SK-N-MC (cell line): ENCODE results near the gene WDR62.

Source experiments
- DNase-seq: peaks from one replicate; pipeline ENCODE4 v3.0.0-alpha.2; 2011; ENCODE audit warnings: low read depth, low spot score
- H3K27ac ChIP-seq: fragments of 200-600 bp; sonication (generic); 2 replicates; pipeline ENCODE4 v1.5.1; 2016; ENCODE audit warnings: mixed run types
- H3K36me3 ChIP-seq: fragments of 200-600 bp; sonication (generic); 2 replicates; pipeline ENCODE4 v1.6.1; 2017; ENCODE audit warnings: antibody characterized with exemption, low read length, mixed read lengths; ENCODE audit not compliant: insufficient read depth
- H3K4me3 ChIP-seq: fragments of 200-600 bp; sonication (generic); 2 replicates; pipeline ENCODE4 v1.5.1; 2016
- H3K9ac ChIP-seq: fragments of 200-600 bp; sonication (generic); 2 replicates; pipeline ENCODE4 v1.8.0; 2017; ENCODE audit warnings: mixed run types, mixed read lengths; ENCODE audit not compliant: insufficient read length
- H3K9me3 ChIP-seq: fragments of 200-600 bp; sonication (generic); 2 replicates; pipeline ENCODE4 v1.6.1; 2017; ENCODE audit warnings: low read depth, mild to moderate bottlenecking, antibody characterized with exemption, low read length, moderate library complexity, mixed read lengths
- EZH2 ChIP-seq: fragments of 200-600 bp; sonication (generic); IDR thresholded peaks from one replicate; pipeline ENCODE4 v1.6.1; 2017; ENCODE audit warnings: antibody characterized with exemption
- FOXP2 ChIP-seq: optimal IDR thresholded peaks from 2 replicates; pipeline ENCODE3; 2011; ENCODE audit warnings: mild to moderate bottlenecking, moderate library complexity; ENCODE audit not compliant: insufficient read depth; ENCODE audit errors: extremely low read length, control extremely low read depth
- POLR2AphosphoS5 ChIP-seq: IDR thresholded peaks from 2 replicates; pipeline ENCODE4 v1.6.1; 2012; ENCODE audit warnings: mild to moderate bottlenecking, low read depth, low read length, borderline replicate concordance

WDR62 gene

DNA sequence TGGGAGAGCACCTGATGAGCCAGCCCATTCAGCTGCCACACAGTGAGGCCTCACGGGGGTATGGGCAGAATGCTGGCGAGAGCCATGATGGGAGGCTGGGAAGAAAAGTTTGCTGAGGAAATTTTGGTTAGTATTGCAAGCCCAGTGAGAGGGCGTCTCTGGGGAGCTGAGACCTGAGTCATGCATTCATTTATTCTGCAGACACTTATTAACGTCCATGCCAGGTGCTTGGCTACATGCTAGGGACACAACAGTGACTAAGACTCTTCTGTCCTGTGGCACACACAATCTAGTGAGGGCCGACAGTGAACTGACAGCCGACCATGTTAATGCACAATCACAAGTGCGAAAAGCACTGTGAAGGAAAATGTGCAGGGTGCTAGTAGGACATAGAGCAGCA is 27.2 kb downstream of the WDR62 start:
- Histone ChIP-seq H3K36me3 (peaks cover 42% of the 10 kb centered on the region), H3K9me3 (no peaks in the 10 kb centered on the region), H3K27ac (no peak overlapping the region), H3K9ac (no peak overlapping the region), H3K4me3 (no peak overlapping the region)
- no peak for DNase-seq
- no peak for TF ChIP-seq FOXP2
- no peak for TF ChIP-seq POLR2AphosphoS5
- no peak for TF ChIP-seq EZH2

DNA sequence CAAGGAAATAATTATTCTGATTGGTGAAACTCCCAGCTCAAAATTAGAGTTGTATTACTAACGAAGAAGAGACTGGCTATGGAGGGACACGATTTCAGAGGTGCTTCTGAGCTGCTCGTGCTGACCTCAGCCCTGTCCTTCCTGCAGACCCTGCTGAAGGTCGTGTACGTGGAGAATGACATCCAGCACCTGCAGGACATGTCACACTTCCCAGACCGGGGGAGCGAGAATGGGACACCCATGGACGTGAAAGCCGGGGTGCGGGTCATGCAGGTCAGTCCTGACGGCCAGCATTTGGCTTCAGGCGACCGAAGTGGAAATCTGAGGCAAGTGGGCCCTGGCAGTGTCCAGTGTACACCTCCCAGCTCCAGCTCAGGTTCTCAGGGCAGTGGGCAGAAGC is 28.2 kb downstream of the WDR62 start:
- Histone ChIP-seq H3K36me3 (peaks cover 45% of the 10 kb centered on the region), H3K27ac (no peak overlapping the region), H3K9me3 (no peaks in the 10 kb centered on the region), H3K4me3 (no peak overlapping the region), H3K9ac (no peak overlapping the region)
- TF ChIP-seq POLR2AphosphoS5, result no peak
- TF ChIP-seq FOXP2, result no peak
- no peak for TF ChIP-seq EZH2
- no peak for DNase-seq

- DNase-seq, result no peak
- peaks cover 54% of the 10 kb centered on the region for H3K36me3 ChIP-seq
- TF ChIP-seq EZH2 (no peak), POLR2AphosphoS5 (no peak), FOXP2 (no peak)
- no peak overlapping the region for H3K9ac ChIP-seq
- no peaks in the 10 kb centered on the region for H3K9me3 ChIP-seq
- H3K4me3 ChIP-seq, result no peak overlapping the region
- H3K27ac ChIP-seq, result no peak overlapping the region
Measured at GRCh38 chr19:36084231-36085009, 29.7 kb downstream of the WDR62 start.

GRCh38 chr19:36086326-36086725 is 31.6 kb downstream of the WDR62 start:
- TF ChIP-seq EZH2, result no peak
- TF ChIP-seq FOXP2, result no peak
- TF ChIP-seq POLR2AphosphoS5, result no peak
- no peak overlapping the region for H3K9ac ChIP-seq
- no peak overlapping the region for H3K4me3 ChIP-seq
- peaks cover 53% of the 10 kb centered on the region for H3K36me3 ChIP-seq
- no peaks in the 10 kb centered on the region for H3K9me3 ChIP-seq
- DNase-seq, result no peak
- no peak overlapping the region for H3K27ac ChIP-seq

DNA sequence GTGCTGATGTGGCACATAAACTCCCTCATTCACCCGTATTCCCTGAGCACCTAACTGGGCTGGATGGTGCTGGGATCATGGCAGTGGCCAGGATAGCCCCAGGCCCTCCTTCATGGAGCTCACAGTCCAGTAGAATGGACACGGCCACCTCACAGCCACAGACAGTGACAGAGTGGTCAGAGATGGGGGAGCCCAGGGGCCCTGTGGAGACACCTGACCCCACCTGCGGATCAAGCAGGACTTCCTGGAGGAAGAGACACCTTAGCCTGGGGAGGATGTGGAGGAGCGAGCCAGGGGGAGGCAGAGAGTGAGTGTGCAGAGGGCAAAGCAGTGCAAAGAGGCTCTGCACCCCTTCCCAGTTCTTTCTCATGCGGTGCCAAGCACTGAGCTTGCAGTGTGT is 35.1 kb downstream of the WDR62 start:
- no peak for TF ChIP-seq FOXP2
- TF ChIP-seq EZH2, result no peak
- TF ChIP-seq POLR2AphosphoS5, result no peak
- Histone ChIP-seq H3K9ac (no peak overlapping the region), H3K36me3 (peaks cover 38% of the 10 kb centered on the region), H3K27ac (no peak overlapping the region), H3K4me3 (no peak overlapping the region), H3K9me3 (no peaks in the 10 kb centered on the region)
- no peak for DNase-seq

DNA sequence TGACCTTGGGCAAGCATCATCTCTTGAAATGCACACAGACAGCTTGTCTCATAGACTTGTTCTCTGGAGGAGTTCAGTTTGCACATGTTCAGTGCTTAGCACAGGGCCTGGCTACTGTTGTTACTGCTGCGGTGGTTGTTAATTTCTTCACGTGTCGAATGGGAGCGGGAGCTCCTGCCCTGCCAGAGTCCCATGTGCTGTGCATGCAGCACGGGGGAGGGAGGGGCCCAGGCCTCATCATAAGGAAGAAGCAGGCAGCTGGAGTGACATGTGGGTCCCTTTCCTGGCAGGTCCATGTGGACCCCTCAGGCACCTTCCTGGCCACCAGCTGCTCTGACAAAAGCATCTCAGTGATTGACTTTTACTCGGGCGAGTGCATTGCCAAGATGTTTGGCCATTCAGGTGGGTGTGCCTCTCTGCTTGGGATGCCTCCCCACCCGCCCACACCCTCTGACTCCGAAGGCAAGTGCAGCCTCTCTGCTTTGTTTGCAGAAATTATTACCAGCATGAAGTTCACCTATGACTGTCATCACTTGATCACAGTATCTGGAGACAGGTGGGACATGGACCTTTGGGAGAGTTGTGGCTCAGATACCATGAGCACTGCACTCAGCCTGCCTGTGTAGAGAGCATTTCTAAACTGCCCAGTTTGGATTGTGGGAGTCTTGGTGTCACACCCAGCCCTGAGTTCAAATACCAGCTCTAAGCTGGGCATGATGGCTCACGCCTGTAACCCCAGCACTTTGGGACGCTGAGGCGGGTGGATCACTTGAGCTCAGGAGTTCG is 36.4 kb downstream of the WDR62 start:
- H3K4me3 ChIP-seq, result no peak overlapping the region
- no peaks in the 10 kb centered on the region for H3K9me3 ChIP-seq
- no peak for DNase-seq
- H3K9ac ChIP-seq, result no peak overlapping the region
- TF ChIP-seq POLR2AphosphoS5, result no peak
- TF ChIP-seq FOXP2, result no peak
- no peak for TF ChIP-seq EZH2
- peaks cover 36% of the 10 kb centered on the region for H3K36me3 ChIP-seq
- no peak overlapping the region for H3K27ac ChIP-seq

DNA sequence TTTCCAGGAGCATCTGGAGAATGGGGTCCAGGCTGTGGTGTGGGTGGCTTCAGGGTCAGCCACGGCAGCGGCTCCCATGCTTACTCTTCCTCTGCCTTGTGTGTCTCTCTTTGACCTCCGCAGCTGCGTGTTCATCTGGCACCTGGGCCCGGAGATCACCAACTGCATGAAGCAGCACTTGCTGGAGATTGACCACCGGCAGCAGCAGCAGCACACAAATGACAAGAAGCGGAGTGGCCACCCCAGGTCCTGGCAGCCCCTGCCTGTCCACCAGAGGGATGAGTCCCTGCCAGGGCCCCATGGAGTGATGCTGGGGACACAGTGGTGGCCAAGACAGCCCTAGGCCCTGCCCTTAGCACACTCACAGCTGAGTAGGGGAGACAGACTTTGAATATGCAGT is 37.9 kb downstream of the WDR62 start:
- Histone ChIP-seq H3K9ac (no peak overlapping the region), H3K9me3 (no peaks in the 10 kb centered on the region), H3K36me3 (peaks cover 34% of the 10 kb centered on the region), H3K4me3 (no peak overlapping the region), H3K27ac (no peak overlapping the region)
- TF ChIP-seq FOXP2 (no peak), EZH2 (no peak), POLR2AphosphoS5 (no peak)
- DNase-seq, result no peak

DNA sequence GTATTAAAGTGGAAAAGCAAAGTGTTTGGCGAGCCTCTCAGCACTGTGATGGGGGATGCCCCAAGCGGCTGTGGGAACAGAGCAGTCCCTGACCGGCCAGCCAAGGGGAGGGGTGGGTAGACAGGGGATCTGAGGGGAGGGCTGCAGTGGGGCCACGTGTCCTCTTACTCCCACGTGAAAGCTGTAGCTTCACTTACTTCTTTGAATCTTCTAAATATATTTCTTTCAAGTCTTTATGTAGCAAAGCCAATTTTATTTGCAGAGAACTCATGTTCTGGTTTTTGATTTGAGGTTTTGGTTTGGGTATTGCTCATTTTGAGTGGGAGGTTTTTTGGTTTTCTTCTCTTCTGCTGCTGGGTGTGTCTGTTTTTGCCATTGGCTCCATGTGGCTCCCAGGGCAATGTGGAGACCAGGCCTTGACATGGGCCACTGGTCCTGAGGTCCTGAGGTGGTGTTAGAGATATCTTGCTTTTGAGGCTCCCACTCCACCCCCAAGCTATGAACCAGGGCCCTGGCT is 38.5 kb downstream of the WDR62 start:
- Histone ChIP-seq H3K36me3 (peaks cover 28% of the 10 kb centered on the region; the same call in 1 of the 2 replicates), H3K9ac (no peak overlapping the region), H3K4me3 (no peak overlapping the region), H3K27ac (no peak overlapping the region), H3K9me3 (no peaks in the 10 kb centered on the region)
- TF ChIP-seq FOXP2 (no peak), POLR2AphosphoS5 (no peak), EZH2 (no peak)
- no peak for DNase-seq
